Activated CD4-positive, alpha-beta T cell treated with anti-CD3 and anti-CD28 coated beads, Interleukin-2, amount 10 ng/mL, durations not matched to agents 24 days and 14 days (primary cell): Measurements from ENCODE around the gene EEF1AKMT4. TPM values are rescaled to one million over a fixed set of nuclear protein-coding genes. Genes with fewer than 3 reads are reported as not detected.
"Not testable (repeated sequence)": the region's sequence is repeated elsewhere in the genome, so short reads cannot be mapped to it uniquely, and the experiment has no call there.

Experiments used
- DNase-seq: peaks from one replicate; pipeline ENCODE4 v3.0.0; 2022
- H3K27ac Mint-ChIP-seq: one replicate; pipeline ENCODE4 v1.8.0; 2022; ENCODE audit warnings: mild to moderate bottlenecking, mixed read lengths
- H3K27me3 Mint-ChIP-seq: one replicate; pipeline ENCODE4 v1.8.0; 2022; ENCODE audit warnings: mixed read lengths
- H3K36me3 Mint-ChIP-seq: one replicate; pipeline ENCODE4 v1.8.0; 2022; ENCODE audit warnings: low read depth, mild to moderate bottlenecking, mixed read lengths
- H3K4me1 Mint-ChIP-seq: one replicate; pipeline ENCODE4 v1.8.0; 2021; ENCODE audit warnings: mixed read lengths
- H3K4me3 Mint-ChIP-seq: one replicate; pipeline ENCODE4 v1.8.0; 2022; ENCODE audit warnings: mild to moderate bottlenecking, moderate library complexity, mixed read lengths
- H3K9me3 Mint-ChIP-seq: one replicate; pipeline ENCODE4 v1.8.0; 2021; ENCODE audit warnings: mixed read lengths
- intact Hi-C: fragments of 100-400 bp; cut with micrococcal nuclease; formaldehyde crosslinking; loops from one replicate; pipeline ENCODE4 v1.15.1; 2023
- total RNA-seq: library from RNA; stranded (reverse); gene quantifications from 2 replicates; pipeline ENCODE4 v1.2.3, GENCODE V29; 2022

EEF1AKMT4 gene
- total RNA-seq, 1 donor from 2014 or later, result 14.3 TPM

DNA sequence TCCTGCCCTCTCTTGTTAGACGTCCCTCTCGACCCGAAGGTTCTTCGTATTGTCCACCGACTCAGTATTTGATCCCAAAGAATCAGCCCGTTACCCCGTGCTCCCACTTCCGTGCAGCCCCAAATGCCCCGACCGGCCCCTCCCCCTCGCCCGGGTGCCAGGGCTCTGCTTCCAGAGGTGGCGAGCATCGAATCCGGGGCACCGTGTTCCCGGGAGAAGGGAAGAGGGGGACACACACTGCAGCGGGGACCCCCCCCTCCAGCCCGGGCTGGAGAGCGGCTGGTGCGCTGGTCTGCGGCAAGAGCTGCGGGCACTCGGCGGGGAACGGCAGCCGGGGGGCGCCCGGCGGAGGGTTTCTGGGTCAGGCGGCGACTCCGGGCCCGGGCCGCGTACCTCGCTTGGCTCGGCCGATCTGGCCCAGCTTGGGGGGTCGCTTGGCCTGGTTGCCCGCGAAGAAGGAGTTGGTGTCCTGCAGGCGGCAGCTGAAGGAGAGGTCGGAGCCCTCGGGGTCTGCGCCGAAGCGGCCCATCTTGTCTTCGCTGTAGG lies 11.3 kb downstream of the EEF1AKMT4 start:
- Mint-ChIP-seq H3K36me3 (peaks cover 23% of the 10 kb centered on the region), H3K27ac (peak overlapping the region; percentile 57), H3K4me3 (peak overlapping the region; percentile 87), H3K9me3 (no peaks in the 10 kb centered on the region), H3K4me1 (peaks cover 19% of the 10 kb centered on the region), H3K27me3 (peaks cover 44% of the 10 kb centered on the region)
- intact Hi-C loops, result loop anchor here (1.0 kb wide), 1 partner anchor 10 kb away; no protein-coding TSS in a partner anchor
- DNase-seq, result peak; percentile 64

DNA sequence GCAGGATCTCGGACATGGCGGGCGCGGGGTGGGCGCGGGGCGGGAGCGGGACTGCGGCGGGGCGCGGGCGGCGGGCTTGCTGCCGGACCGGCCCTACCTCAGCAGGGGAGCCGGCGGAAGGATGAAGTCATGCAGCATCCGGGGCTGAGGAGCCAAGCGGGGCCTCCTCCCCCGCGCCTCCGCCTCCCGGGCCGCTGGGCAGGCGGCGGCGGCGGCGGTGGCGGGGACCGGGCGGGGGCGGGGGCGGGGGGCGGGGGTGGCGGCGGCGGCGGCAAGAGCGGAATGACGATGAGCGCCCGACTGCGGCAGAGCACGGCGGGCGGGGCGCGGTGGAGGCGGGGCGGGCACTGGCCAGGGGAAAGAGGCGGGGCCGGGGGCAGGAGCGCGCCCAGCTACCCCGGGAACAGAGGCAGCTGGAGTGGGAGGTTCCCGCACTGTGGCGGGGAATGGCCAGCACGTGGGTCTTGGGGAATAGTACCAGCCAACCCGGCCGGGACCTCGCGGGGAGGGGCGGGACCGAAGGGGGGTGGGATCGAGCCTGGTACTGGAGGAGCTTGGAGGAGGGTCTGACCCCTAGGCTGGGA lies 11.9 kb downstream of the EEF1AKMT4 start, which contains the start of gene CAMK2N2:
CAMK2N2 (minus strand) TSS at position 284 of the 584 bp plus-strand sequence; CDS start at position 16, 268 bp downstream.
- peak; percentile 88 for DNase-seq
- Mint-ChIP-seq H3K27me3 (peaks cover 45% of the 10 kb centered on the region), H3K27ac (peak within 1 kb of the TSS; percentile 57), H3K4me3 (peak within 1 kb of the TSS; percentile 87), H3K4me1 (peaks cover 18% of the 10 kb centered on the region), H3K36me3 (peaks cover 23% of the 10 kb centered on the region), H3K9me3 (no peaks in the 10 kb centered on the region)
- intact Hi-C loops, result no loop called here

DNA sequence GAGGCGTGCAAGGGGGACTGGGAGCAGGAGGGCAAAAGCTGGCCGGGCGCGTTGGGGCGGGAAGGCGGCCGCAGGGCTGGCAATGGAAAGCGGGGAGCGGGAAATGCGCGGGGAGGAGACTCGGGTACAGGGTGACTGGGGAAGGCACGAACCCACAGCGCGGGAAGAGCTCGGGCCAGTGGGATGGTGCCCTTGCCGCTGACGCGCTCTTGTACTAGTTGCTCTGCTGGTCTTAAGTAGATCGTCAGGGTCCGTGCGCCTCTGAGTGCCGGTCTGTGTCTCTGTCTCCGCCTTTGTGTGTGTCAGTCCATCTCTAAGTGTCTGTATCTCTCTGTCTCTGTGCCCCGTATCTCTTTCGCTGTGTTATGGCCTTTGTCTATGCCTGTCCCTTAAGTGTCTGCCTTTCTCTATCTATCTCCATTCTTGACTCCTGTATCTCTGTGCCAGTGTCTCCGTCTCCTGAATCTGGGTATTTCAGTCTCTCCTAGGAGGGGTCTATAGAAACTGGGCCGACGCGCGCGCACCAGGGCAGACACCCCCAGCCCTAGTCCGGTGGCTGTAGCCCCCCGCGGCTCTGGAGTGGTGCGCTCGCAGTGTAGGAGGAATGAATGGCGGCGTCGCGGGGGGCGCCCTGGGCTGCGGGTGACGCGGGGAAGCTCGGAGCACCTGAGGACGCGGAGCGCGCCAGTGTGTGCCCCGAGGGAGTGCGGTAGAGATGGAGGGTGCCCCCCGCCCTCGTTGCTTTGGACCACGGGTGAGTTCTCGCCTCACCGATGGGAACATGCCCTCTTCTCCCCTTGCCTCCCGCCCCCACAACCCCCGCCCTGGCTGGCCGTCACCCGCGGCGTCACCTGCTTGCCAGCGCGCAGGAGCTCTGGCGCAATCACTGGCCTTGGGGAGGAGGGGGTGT lies 12.6 kb downstream of the EEF1AKMT4 start:
- Mint-ChIP-seq H3K27me3 (peaks cover 46% of the 10 kb centered on the region), H3K36me3 (peaks cover 23% of the 10 kb centered on the region), H3K9me3 (no peaks in the 10 kb centered on the region), H3K4me3 (peak overlapping the region; percentile 87), H3K27ac (peak overlapping the region; percentile 4), H3K4me1 (peaks cover 18% of the 10 kb centered on the region)
- intact Hi-C loops, result no loop called here
- peak; percentile 75 for DNase-seq

DNA sequence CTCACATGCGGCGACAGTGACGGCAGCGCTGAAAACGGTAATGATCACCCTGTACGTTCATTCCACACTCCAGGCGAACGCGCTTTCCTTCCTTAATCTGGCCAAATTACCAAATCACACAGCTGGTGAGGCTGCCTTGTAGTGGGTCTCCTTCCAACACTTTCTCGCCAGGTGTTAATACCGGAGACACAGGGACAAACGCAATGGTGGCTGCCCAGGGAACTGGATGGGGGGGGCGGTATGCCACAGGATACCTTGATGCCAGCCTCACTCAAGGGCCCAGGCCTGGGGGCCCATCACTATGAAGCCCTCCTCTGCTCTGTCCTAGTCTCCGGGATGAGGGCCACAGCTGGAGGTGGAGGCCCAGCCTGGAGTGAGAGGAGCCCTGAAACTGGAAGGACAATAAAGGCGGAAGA lies 13.3 kb downstream of the EEF1AKMT4 start:
- DNase-seq, result no peak
- H3K9me3 Mint-ChIP-seq, result no peaks in the 10 kb centered on the region
- peaks cover 18% of the 10 kb centered on the region for H3K4me1 Mint-ChIP-seq
- H3K4me3 Mint-ChIP-seq, result peak overlapping the region; percentile 87
- peak overlapping the region; percentile 17 for H3K27ac Mint-ChIP-seq
- peaks cover 22% of the 10 kb centered on the region for H3K36me3 Mint-ChIP-seq
- intact Hi-C loops, result no loop called here
- peaks cover 53% of the 10 kb centered on the region for H3K27me3 Mint-ChIP-seq

DNA sequence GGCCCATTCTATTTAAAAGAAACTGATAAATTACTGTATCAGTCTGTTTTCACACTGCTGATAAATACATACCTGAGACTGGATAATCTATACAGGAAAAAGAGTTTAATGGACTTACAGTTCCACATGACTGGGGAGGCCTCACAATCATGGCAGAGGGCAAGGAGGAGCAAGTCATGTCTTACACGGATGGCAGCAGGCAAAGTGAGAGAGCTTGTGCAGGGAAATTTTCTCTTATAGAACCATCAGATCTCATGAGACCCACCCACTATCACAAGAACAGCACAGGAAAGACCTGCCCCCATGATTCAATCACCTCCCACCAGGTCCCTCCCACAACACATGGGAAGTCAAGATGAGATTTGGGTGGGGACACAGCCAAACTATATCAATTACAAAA lies 17.8 kb downstream of the EEF1AKMT4 start:
- H3K36me3 Mint-ChIP-seq, H3K4me3 Mint-ChIP-seq, H3K27ac Mint-ChIP-seq, H3K9me3 Mint-ChIP-seq, DNase-seq, intact Hi-C loops, H3K4me1 Mint-ChIP-seq: not testable (repeated sequence)
- H3K27me3 Mint-ChIP-seq, result peaks cover 39% of the 10 kb centered on the region

DNA sequence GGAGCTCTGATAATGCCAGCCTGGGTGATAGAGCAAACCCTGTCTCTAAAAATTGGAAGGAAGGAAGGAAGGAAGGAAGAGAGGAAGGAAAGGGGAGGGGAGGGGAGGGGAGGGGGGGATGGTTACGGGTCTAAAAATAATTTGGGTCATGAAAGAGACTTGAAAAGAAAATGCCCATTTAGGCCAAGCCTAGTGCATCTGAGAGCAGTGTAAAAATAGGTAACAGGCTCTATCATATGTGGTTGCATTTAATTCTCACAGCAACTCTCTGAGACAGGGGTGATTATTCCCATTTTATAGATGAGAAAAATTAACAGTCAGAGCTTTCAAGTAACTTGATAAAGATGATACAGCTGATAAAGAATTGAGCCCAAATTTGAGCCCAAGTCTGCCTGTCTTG lies 22.8 kb downstream of the EEF1AKMT4 start:
- no peak overlapping the region for H3K4me3 Mint-ChIP-seq
- H3K36me3 Mint-ChIP-seq, result no peaks in the 10 kb centered on the region

DNA sequence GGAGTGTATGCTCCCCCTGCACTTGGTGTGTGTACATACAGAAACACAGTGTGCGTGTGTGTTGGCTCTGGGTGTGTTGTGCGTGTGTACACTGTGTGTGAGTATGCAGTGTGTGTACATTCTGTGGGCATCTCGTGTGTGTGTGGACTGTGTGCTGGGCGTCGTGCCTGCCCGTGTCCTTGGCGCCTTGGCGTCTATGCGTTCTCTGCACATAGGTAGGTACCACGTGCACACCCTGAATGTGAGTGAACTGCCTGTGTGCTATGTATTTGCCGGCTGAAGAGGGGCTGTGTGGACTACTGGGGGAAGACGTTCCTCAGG lies 25.9 kb downstream of the EEF1AKMT4 start:
- intact Hi-C loops, result no loop called here
- Mint-ChIP-seq H3K27me3 (peaks cover 48% of the 10 kb centered on the region), H3K4me3 (no peak overlapping the region), H3K27ac (peak overlapping the region; percentile 70), H3K9me3 (no peaks in the 10 kb centered on the region), H3K36me3 (no peaks in the 10 kb centered on the region), H3K4me1 (peaks cover 3% of the 10 kb centered on the region)
- DNase-seq, result no peak

More for the DNA sequence above, 22.8 kb downstream of the EEF1AKMT4 start:
- H3K27me3 Mint-ChIP-seq, result peaks cover 41% of the 10 kb centered on the region
- no peak for DNase-seq
- intact Hi-C loops, result no loop called here
- peaks cover 3% of the 10 kb centered on the region for H3K4me1 Mint-ChIP-seq
- H3K9me3 Mint-ChIP-seq, result no peaks in the 10 kb centered on the region
- H3K27ac Mint-ChIP-seq, result no peak overlapping the region

DNA sequence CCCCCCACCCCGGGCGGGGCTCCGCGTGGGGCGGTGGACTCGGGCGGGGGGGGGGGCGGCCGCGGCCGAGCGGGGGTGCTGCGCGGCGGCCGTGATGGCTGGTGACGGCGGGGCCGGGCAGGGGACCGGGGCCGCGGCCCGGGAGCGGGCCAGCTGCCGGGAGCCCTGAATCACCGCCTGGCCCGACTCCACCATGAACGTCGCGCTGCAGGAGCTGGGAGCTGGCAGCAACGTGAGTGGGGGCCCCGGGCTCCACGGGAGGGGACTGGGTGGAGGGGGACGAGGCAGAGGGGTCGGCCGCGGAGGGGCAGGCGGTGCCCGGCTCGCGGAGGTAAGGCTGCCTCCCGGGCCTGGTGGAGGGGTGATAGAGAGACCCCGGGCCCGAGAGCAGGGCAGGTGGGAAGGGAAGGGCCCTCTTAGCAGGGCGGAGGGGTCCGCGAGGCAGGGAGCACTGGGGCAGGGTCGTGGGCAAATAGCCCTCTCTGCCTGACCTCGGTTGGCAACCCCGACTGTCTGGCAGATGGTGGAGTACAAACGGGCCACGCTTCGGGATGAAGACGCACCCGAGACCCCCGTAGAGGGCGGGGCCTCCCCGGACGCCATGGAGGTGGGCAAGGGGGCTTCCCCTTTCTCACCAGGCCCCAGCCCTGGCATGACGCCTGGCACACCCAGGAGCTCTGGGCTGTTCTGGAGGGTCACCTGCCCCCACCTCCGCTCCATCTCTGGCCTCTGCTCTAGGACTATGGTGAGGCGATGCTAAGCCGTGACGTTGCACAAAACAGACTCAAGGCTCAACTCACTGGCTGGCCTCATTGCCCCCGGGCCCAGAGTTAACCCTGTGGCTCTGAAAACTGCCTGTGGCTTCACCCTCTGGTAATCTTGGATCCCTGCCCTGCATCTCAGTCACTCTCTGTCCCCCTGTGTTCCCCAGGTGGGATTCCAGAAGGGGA lies 26.8 kb downstream of the EEF1AKMT4 start, which contains the start of gene ECE2:
ECE2 (plus strand) TSS at position 62 of the 950 bp plus-strand sequence; CDS start at position 194, 132 bp downstream.
- no peaks in the 10 kb centered on the region for H3K36me3 Mint-ChIP-seq
- no peak within 1 kb of the TSS for H3K4me3 Mint-ChIP-seq
- H3K4me1 Mint-ChIP-seq, result peaks cover 3% of the 10 kb centered on the region
- H3K27me3 Mint-ChIP-seq, result peaks cover 48% of the 10 kb centered on the region
- H3K9me3 Mint-ChIP-seq, result no peaks in the 10 kb centered on the region
- intact Hi-C loops, result no loop called here
- DNase-seq, result no peak
- H3K27ac Mint-ChIP-seq, result peak within 1 kb of the TSS; percentile 70

DNA sequence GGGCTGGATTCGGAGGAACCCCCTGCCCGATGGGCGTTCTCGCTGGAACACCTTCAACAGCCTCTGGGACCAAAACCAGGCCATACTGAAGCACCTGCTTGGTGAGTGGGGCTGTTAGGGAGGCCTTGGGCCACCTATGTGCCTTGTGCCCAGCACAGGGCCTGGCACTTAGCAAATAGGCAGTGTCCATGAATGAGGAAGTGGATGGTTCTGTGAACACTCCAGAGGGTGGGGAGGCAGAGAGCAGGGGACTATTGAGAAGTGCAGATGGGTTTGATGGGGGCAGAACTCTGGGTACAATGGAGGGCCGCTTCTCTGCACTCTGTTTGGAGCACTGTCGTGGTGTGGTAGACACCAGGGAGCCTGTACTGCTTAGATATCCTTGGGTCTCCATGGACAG lies 27.9 kb downstream of the EEF1AKMT4 start:
- Mint-ChIP-seq H3K36me3 (no peaks in the 10 kb centered on the region), H3K4me1 (peaks cover 3% of the 10 kb centered on the region), H3K27me3 (peaks cover 44% of the 10 kb centered on the region), H3K27ac (no peak overlapping the region), H3K9me3 (no peaks in the 10 kb centered on the region), H3K4me3 (no peak overlapping the region)
- intact Hi-C loops, result no loop called here
- DNase-seq, result no peak

DNA sequence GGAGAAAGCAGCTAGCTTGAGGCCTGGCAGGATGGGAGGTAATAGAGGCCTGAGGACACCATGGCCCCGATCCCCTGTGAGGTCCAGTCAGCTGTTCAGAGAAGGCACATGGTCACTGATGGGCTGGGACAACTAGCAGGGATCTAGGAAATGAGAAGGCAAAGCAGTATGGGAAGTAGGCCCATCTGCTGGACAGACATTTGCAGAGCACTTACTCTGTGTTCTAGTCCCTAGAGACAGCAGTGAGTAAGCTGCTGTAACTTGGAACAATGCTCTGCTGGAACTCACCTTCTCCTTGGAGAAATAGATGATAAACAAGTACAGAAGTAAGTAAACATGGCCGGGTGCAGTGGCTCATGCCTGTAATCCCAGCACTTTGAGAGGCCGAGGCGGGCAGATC lies 33.5 kb downstream of the EEF1AKMT4 start:
- Mint-ChIP-seq H3K9me3 (no peaks in the 10 kb centered on the region), H3K4me1 (no peaks in the 10 kb centered on the region), H3K36me3 (no peaks in the 10 kb centered on the region), H3K4me3 (no peak overlapping the region), H3K27me3 (peaks cover 21% of the 10 kb centered on the region), H3K27ac (no peak overlapping the region)
- no peak for DNase-seq
- intact Hi-C loops, result no loop called here

DNA sequence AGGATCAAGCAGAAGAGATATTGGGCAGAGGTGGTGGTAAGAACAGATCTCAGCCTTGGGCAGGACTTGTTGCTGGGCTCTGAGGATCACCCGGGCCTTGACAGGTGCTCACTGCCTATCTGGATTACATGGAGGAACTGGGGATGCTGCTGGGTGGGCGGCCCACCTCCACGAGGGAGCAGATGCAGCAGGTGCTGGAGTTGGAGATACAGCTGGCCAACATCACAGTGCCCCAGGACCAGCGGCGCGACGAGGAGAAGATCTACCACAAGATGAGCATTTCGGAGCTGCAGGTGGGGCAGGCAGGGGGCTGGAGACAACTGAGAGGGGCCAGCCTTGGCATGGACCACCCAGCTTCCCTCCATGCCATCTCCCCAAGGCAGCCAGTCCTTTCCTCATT lies 34.2 kb downstream of the EEF1AKMT4 start:
- DNase-seq, result no peak
- Mint-ChIP-seq H3K4me3 (no peak overlapping the region), H3K9me3 (no peaks in the 10 kb centered on the region), H3K36me3 (no peaks in the 10 kb centered on the region), H3K27me3 (peaks cover 22% of the 10 kb centered on the region), H3K4me1 (no peaks in the 10 kb centered on the region), H3K27ac (no peak overlapping the region)
- intact Hi-C loops, result no loop called here

DNA sequence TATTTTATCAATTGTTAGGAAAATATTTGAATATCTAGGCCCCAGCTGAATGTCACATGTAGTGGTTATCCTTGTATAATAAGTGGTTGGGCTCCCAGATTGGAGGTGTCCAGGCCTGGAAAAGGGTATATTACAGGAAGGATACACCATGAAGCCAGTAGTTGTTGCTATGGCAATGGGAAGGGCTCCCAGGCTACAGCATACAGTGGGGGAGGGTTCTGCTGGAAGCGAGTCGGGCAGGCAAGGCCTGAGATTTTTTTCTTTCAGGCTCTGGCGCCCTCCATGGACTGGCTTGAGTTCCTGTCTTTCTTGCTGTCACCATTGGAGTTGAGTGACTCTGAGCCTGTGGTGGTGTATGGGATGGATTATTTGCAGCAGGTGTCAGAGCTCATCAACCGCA lies 35.2 kb downstream of the EEF1AKMT4 start:
- Mint-ChIP-seq H3K36me3 (no peaks in the 10 kb centered on the region), H3K27ac (no peak overlapping the region), H3K9me3 (no peaks in the 10 kb centered on the region), H3K27me3 (peaks cover 18% of the 10 kb centered on the region), H3K4me1 (peaks cover 5% of the 10 kb centered on the region), H3K4me3 (no peak overlapping the region)
- DNase-seq, result peak; percentile 74
- intact Hi-C loops, result loop anchor here (5.0 kb wide), 1 partner anchor 137 kb away; no protein-coding TSS in a partner anchor

DNA sequence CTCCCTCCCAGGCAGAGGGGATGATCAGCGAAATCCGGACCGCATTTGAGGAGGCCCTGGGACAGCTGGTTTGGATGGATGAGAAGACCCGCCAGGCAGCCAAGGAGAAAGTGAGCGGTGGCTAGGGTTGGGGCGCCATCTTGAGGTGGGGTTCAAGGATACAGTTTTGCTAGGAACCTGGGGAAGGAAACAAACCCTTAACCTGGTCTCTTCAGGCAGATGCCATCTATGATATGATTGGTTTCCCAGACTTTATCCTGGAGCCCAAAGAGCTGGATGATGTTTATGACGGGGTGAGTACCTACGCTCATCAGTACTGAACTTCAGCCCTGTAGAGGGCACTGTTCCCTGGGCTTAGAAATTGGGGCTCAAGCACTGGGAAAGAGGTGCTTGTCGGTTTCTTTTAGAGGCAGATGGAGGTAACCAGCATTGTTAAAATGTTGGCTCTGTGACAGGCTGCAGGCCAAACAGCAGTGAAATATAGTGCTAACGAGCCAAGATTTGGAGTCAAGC lies 40.0 kb downstream of the EEF1AKMT4 start:
- H3K9me3 Mint-ChIP-seq, result no peaks in the 10 kb centered on the region
- H3K4me1 Mint-ChIP-seq, result peaks cover 5% of the 10 kb centered on the region
- H3K27ac Mint-ChIP-seq, result no peak overlapping the region
- DNase-seq, result peak; percentile 89
- no peaks in the 10 kb centered on the region for H3K36me3 Mint-ChIP-seq
- H3K4me3 Mint-ChIP-seq, result no peak overlapping the region
- intact Hi-C loops, result loop anchor here (1.0 to 5.0 kb wide), 4 partner anchors 41 to 394 kb away; partner anchors contain the start of genes ALG3 and EEF1AKMT4
- peaks cover 15% of the 10 kb centered on the region for H3K27me3 Mint-ChIP-seq
